Activated naive CD8-positive, alpha-beta T cell treated with anti-CD3 and anti-CD28 coated beads for 36 hours (primary cell): ENCODE results near the gene EYS. TPM values are rescaled to one million over a fixed set of nuclear protein-coding genes. Genes with fewer than 3 reads are reported as not detected.
"Not testable (repeated sequence)": the region's sequence is repeated elsewhere in the genome, so short reads cannot be mapped to it uniquely, and the experiment has no call there.

ENCODE experiments used
- DNase-seq: peaks from one replicate; pipeline ENCODE4 v3.0.0; 2021
- H3K27ac Mint-ChIP-seq: one replicate; pipeline ENCODE4 v1.8.0; 2022; ENCODE audit warnings: mild to moderate bottlenecking, moderate library complexity, mixed read lengths
- H3K27me3 Mint-ChIP-seq: one replicate; pipeline ENCODE4 v1.8.0; 2022; ENCODE audit warnings: mild to moderate bottlenecking, mixed read lengths
- H3K36me3 Mint-ChIP-seq: one replicate; pipeline ENCODE4 v1.8.0; 2021; ENCODE audit warnings: mild to moderate bottlenecking, mixed read lengths
- H3K4me1 Mint-ChIP-seq: one replicate; pipeline ENCODE4 v1.8.0; 2021; ENCODE audit warnings: mixed read lengths
- H3K4me3 Mint-ChIP-seq: one replicate; pipeline ENCODE4 v1.8.0; 2022; ENCODE audit warnings: mild to moderate bottlenecking, moderate library complexity, mixed read lengths
- H3K9me3 Mint-ChIP-seq: one replicate; pipeline ENCODE4 v1.8.0; 2022; ENCODE audit warnings: mixed read lengths
- total RNA-seq, 2 experiments: library from RNA; stranded (reverse); gene quantifications; one replicate each; pipeline ENCODE4 v1.2.3, GENCODE V29; 2021

The EYS gene
- total RNA-seq, 2 experiments from 2014 or later = not detected

GRCh38 chr6:65449926-65450325, 257.1 kb downstream of the EYS start:
- no peaks in the 10 kb centered on the region for H3K27me3 Mint-ChIP-seq

GRCh38 chr6:65448866-65449265, 258.2 kb downstream of the EYS start:
- peaks cover 2% of the 10 kb centered on the region for H3K9me3 Mint-ChIP-seq
- DNase-seq = no peak
- H3K27ac Mint-ChIP-seq = no peak overlapping the region
- H3K27me3 Mint-ChIP-seq = no peaks in the 10 kb centered on the region
- H3K4me3 Mint-ChIP-seq = no peak overlapping the region
- no peaks in the 10 kb centered on the region for H3K36me3 Mint-ChIP-seq
- no peaks in the 10 kb centered on the region for H3K4me1 Mint-ChIP-seq

More at GRCh38 chr6:65449926-65450325, 257.1 kb downstream of the EYS start:
- H3K27ac Mint-ChIP-seq = no peak overlapping the region
- H3K9me3 Mint-ChIP-seq = peaks cover 2% of the 10 kb centered on the region
- no peaks in the 10 kb centered on the region for H3K36me3 Mint-ChIP-seq
- H3K4me1 Mint-ChIP-seq = no peaks in the 10 kb centered on the region
- DNase-seq = no peak
- no peak overlapping the region for H3K4me3 Mint-ChIP-seq

GRCh38 chr6:65436281-65436680, 270.7 kb downstream of the EYS start:
- Mint-ChIP-seq H3K36me3 (no peaks in the 10 kb centered on the region), H3K4me3 (no peak overlapping the region), H3K27ac (no peak overlapping the region), H3K4me1 (no peaks in the 10 kb centered on the region), H3K27me3 (no peaks in the 10 kb centered on the region), H3K9me3 (peaks cover 3% of the 10 kb centered on the region)
- DNase-seq = no peak

- Mint-ChIP-seq H3K9me3 (peaks cover 4% of the 10 kb centered on the region), H3K27me3 (no peaks in the 10 kb centered on the region), H3K4me3 (no peak overlapping the region), H3K36me3 (no peaks in the 10 kb centered on the region), H3K4me1 (no peaks in the 10 kb centered on the region), H3K27ac (no peak overlapping the region)
- DNase-seq = no peak
Observed at GRCh38 chr6:65416621-65417020, 290.4 kb downstream of the EYS start.

GRCh38 chr6:65410309-65410708, 296.7 kb downstream of the EYS start:
- no peak overlapping the region for H3K27ac Mint-ChIP-seq
- peaks cover 6% of the 10 kb centered on the region for H3K9me3 Mint-ChIP-seq
- H3K4me3 Mint-ChIP-seq = no peak overlapping the region
- DNase-seq = no peak
- no peaks in the 10 kb centered on the region for H3K27me3 Mint-ChIP-seq
- no peaks in the 10 kb centered on the region for H3K4me1 Mint-ChIP-seq
- no peaks in the 10 kb centered on the region for H3K36me3 Mint-ChIP-seq

- DNase-seq = no peak
- peaks cover 2% of the 10 kb centered on the region for H3K9me3 Mint-ChIP-seq
- no peak overlapping the region for H3K27ac Mint-ChIP-seq
- no peaks in the 10 kb centered on the region for H3K4me1 Mint-ChIP-seq
- H3K27me3 Mint-ChIP-seq = no peaks in the 10 kb centered on the region
- no peak overlapping the region for H3K4me3 Mint-ChIP-seq
- no peaks in the 10 kb centered on the region for H3K36me3 Mint-ChIP-seq
Observed at GRCh38 chr6:65402564-65402963, 304.5 kb downstream of the EYS start.

- no peaks in the 10 kb centered on the region for H3K27me3 Mint-ChIP-seq
- peaks cover 8% of the 10 kb centered on the region for H3K9me3 Mint-ChIP-seq
- no peaks in the 10 kb centered on the region for H3K36me3 Mint-ChIP-seq
- H3K27ac Mint-ChIP-seq = no peak overlapping the region
- no peak for DNase-seq
- H3K4me3 Mint-ChIP-seq = no peak overlapping the region
- H3K4me1 Mint-ChIP-seq = no peaks in the 10 kb centered on the region
Observed at GRCh38 chr6:65399355-65400084, 307.5 kb downstream of the EYS start.

- H3K27me3 Mint-ChIP-seq = no peaks in the 10 kb centered on the region
- H3K4me1 Mint-ChIP-seq = no peaks in the 10 kb centered on the region
- no peaks in the 10 kb centered on the region for H3K36me3 Mint-ChIP-seq
- H3K9me3 Mint-ChIP-seq = peaks cover 9% of the 10 kb centered on the region
- no peak overlapping the region for H3K4me3 Mint-ChIP-seq
- no peak overlapping the region for H3K27ac Mint-ChIP-seq
- no peak for DNase-seq
Observed at GRCh38 chr6:65398851-65399250, 308.2 kb downstream of the EYS start.

- Mint-ChIP-seq H3K27ac (no peak overlapping the region), H3K9me3 (peaks cover 6% of the 10 kb centered on the region), H3K4me3 (no peak overlapping the region), H3K36me3 (no peaks in the 10 kb centered on the region), H3K27me3 (no peaks in the 10 kb centered on the region), H3K4me1 (no peaks in the 10 kb centered on the region)
- no peak for DNase-seq
Observed at GRCh38 chr6:65350530-65350929, 356.5 kb downstream of the EYS start.

- not testable (repeated sequence) for H3K4me3 Mint-ChIP-seq, H3K9me3 Mint-ChIP-seq
Observed at GRCh38 chr6:65302655-65303054, 404.4 kb downstream of the EYS start.

GRCh38 chr6:65299236-65299635, 407.8 kb downstream of the EYS start:
- Mint-ChIP-seq H3K9me3 (no peaks in the 10 kb centered on the region), H3K4me3 (no peak overlapping the region), H3K27ac (no peak overlapping the region), H3K4me1 (no peaks in the 10 kb centered on the region), H3K36me3 (no peaks in the 10 kb centered on the region), H3K27me3 (no peaks in the 10 kb centered on the region)
- DNase-seq = no peak

More at GRCh38 chr6:65302655-65303054, 404.4 kb downstream of the EYS start:
- H3K36me3 Mint-ChIP-seq, DNase-seq, H3K27me3 Mint-ChIP-seq, H3K27ac Mint-ChIP-seq, H3K4me1 Mint-ChIP-seq: not testable (repeated sequence)

GRCh38 chr6:65295812-65296211, 411.2 kb downstream of the EYS start:
- DNase-seq = no peak
- Mint-ChIP-seq H3K36me3 (no peaks in the 10 kb centered on the region), H3K4me3 (no peak overlapping the region), H3K9me3 (no peaks in the 10 kb centered on the region), H3K27ac (no peak overlapping the region), H3K27me3 (no peaks in the 10 kb centered on the region), H3K4me1 (no peaks in the 10 kb centered on the region)

- no peaks in the 10 kb centered on the region for H3K36me3 Mint-ChIP-seq
- H3K27ac Mint-ChIP-seq = no peak overlapping the region
- no peaks in the 10 kb centered on the region for H3K27me3 Mint-ChIP-seq
- H3K4me1 Mint-ChIP-seq = no peaks in the 10 kb centered on the region
- no peak overlapping the region for H3K4me3 Mint-ChIP-seq
- H3K9me3 Mint-ChIP-seq = no peaks in the 10 kb centered on the region
- no peak for DNase-seq
Observed at GRCh38 chr6:65289491-65289890, 417.5 kb downstream of the EYS start.

- Mint-ChIP-seq H3K9me3 (no peaks in the 10 kb centered on the region), H3K4me1 (no peaks in the 10 kb centered on the region), H3K36me3 (no peaks in the 10 kb centered on the region), H3K27ac (no peak overlapping the region), H3K27me3 (no peaks in the 10 kb centered on the region), H3K4me3 (no peak overlapping the region)
- no peak for DNase-seq
Observed at GRCh38 chr6:65285275-65285674, 421.8 kb downstream of the EYS start.

- no peak overlapping the region for H3K27ac Mint-ChIP-seq
- H3K27me3 Mint-ChIP-seq = no peaks in the 10 kb centered on the region
- no peak overlapping the region for H3K4me3 Mint-ChIP-seq
- peaks cover 6% of the 10 kb centered on the region for H3K9me3 Mint-ChIP-seq
- no peaks in the 10 kb centered on the region for H3K36me3 Mint-ChIP-seq
- DNase-seq = no peak
- H3K4me1 Mint-ChIP-seq = no peaks in the 10 kb centered on the region
Observed at GRCh38 chr6:65280060-65280459, 427.0 kb downstream of the EYS start.

- Mint-ChIP-seq H3K27ac (no peak overlapping the region), H3K4me1 (no peaks in the 10 kb centered on the region), H3K9me3 (peaks cover 7% of the 10 kb centered on the region), H3K4me3 (no peak overlapping the region), H3K36me3 (no peaks in the 10 kb centered on the region), H3K27me3 (no peaks in the 10 kb centered on the region)
- no peak for DNase-seq
Observed at GRCh38 chr6:65262241-65262640, 444.8 kb downstream of the EYS start.
